MM.1S (cell line): ENCODE data around the gene KLHL25.

Source experiments
- DNase-seq: peaks from one replicate; pipeline ENCODE4 v3.0.0-alpha.2; 2015
- H2AFZ ChIP-seq: fragments of 300-600 bp; sonication (generic); 2 replicates; pipeline ENCODE4 v1.6.0; 2016; ENCODE audit warnings: antibody characterized with exemption, low read length
- H3F3A ChIP-seq: fragments of 300-600 bp; sonication (generic); 2 replicates; pipeline ENCODE4 v1.6.1; 2016; ENCODE audit warnings: mild to moderate bottlenecking, antibody characterized with exemption, low read length, moderate library complexity, mixed read lengths; ENCODE audit not compliant: insufficient read depth
- H3K27ac ChIP-seq: fragments of 300-600 bp; sonication (generic); 2 replicates; pipeline ENCODE4 v1.5.1; 2016; ENCODE audit warnings: mild to moderate bottlenecking, low read length
- H3K27me3 ChIP-seq: fragments of 300-600 bp; sonication (generic); replicated peaks from 2 replicates; pipeline ENCODE4 v1.6.0; 2016; ENCODE audit warnings: low read length; ENCODE audit not compliant: insufficient read depth
- H3K36me3 ChIP-seq: fragments of 300-600 bp; sonication (generic); replicated peaks from 2 replicates; pipeline ENCODE4 v1.6.1; 2016; ENCODE audit warnings: mild to moderate bottlenecking, low read length, mixed read lengths; ENCODE audit not compliant: insufficient read depth
- H3K4me1 ChIP-seq: fragments of 300-600 bp; sonication (generic); 2 replicates; pipeline ENCODE4 v1.6.1; 2016; ENCODE audit warnings: low read length, mixed read lengths
- H3K4me2 ChIP-seq: fragments of 300-600 bp; sonication (generic); 2 replicates; pipeline ENCODE4 v1.6.0; 2016; ENCODE audit warnings: low read depth, low read length
- H3K4me3 ChIP-seq: fragments of 300-600 bp; sonication (generic); 2 replicates; pipeline ENCODE4 v1.5.1; 2016; ENCODE audit warnings: low read length, mixed read lengths
- H3K79me2 ChIP-seq: fragments of 300-600 bp; sonication (generic); 2 replicates; pipeline ENCODE4 v1.6.1; 2016; ENCODE audit warnings: mixed run types, low read length, mixed read lengths
- H3K9ac ChIP-seq: fragments of 300-600 bp; sonication (generic); 2 replicates; pipeline ENCODE4 v1.6.1; 2016; ENCODE audit warnings: low read length, mixed read lengths
- H3K9me2 ChIP-seq: fragments of 300-600 bp; sonication (generic); replicated peaks from 2 replicates; pipeline ENCODE4 v1.6.1; 2016; ENCODE audit warnings: mild to moderate bottlenecking, low read length, mixed read lengths; ENCODE audit not compliant: insufficient read depth
- H3K9me3 ChIP-seq: fragments of 300-600 bp; sonication (generic); replicated peaks from 2 replicates; pipeline ENCODE4 v1.6.1; 2016; ENCODE audit warnings: mild to moderate bottlenecking, low read length, mixed read lengths; ENCODE audit not compliant: insufficient read depth
- H4K20me1 ChIP-seq: fragments of 300-600 bp; sonication (generic); 2 replicates; pipeline ENCODE4 v1.6.1; 2016; ENCODE audit warnings: mild to moderate bottlenecking, low read length, moderate library complexity, mixed read lengths; ENCODE audit not compliant: insufficient read depth
- CTCF ChIP-seq: fragments of 300-600 bp; sonication (generic); IDR thresholded peaks from 2 replicates; pipeline ENCODE4 v1.5.1; 2016; ENCODE audit warnings: antibody characterized with exemption, low read length, mixed read lengths
- EZH2 ChIP-seq: fragments of 300-600 bp; sonication (generic); optimal IDR thresholded peaks from 2 replicates; pipeline ENCODE3; 2017; ENCODE audit warnings: low read depth, mild to moderate bottlenecking, antibody characterized with exemption, low read length, mixed read lengths
- EZH2phosphoT487 ChIP-seq: fragments of 300-600 bp; sonication (generic); IDR thresholded peaks from 2 replicates; pipeline ENCODE4 v1.6.1; 2018; ENCODE audit warnings: antibody characterized with exemption, low read length

The KLHL25 gene

GRCh38 chr15:85743392-85744055, 51.2 kb downstream of the KLHL25 start:
- DNase-seq, result no peak
- H3K4me3 ChIP-seq, result no peak overlapping the region
- H2AFZ ChIP-seq, result no peak overlapping the region
- no peaks in the 10 kb centered on the region for H3K4me1 ChIP-seq
- H3K27me3 ChIP-seq, result no peaks in the 10 kb centered on the region
- H4K20me1 ChIP-seq, result no peaks in the 10 kb centered on the region
- H3K27ac ChIP-seq, result no peak overlapping the region
- no peak overlapping the region for H3K4me2 ChIP-seq
- no peaks in the 10 kb centered on the region for H3K9me2 ChIP-seq
- H3K79me2 ChIP-seq, result no peaks in the 10 kb centered on the region
- H3K9ac ChIP-seq, result no peak overlapping the region
- H3K36me3 ChIP-seq, result no peaks in the 10 kb centered on the region; the same call in 1 of the 2 replicates
- H3K9me3 ChIP-seq, result no peaks in the 10 kb centered on the region
- H3F3A ChIP-seq, result no peaks in the 10 kb centered on the region
- TF ChIP-seq EZH2 (no peak), EZH2phosphoT487 (no peak)

GRCh38 chr15:85742186-85742821, 52.4 kb downstream of the KLHL25 start:
- H2AFZ ChIP-seq, result no peak overlapping the region
- H3K9me2 ChIP-seq, result no peaks in the 10 kb centered on the region
- H3K36me3 ChIP-seq, result no peaks in the 10 kb centered on the region; the same call in 1 of the 2 replicates
- H3K79me2 ChIP-seq, result no peaks in the 10 kb centered on the region
- H3K4me3 ChIP-seq, result no peak overlapping the region
- no peaks in the 10 kb centered on the region for H4K20me1 ChIP-seq
- TF ChIP-seq EZH2 (no peak), CTCF (no peak), EZH2phosphoT487 (no peak)
- H3K27ac ChIP-seq, result no peak overlapping the region
- H3K9ac ChIP-seq, result no peak overlapping the region
- H3K27me3 ChIP-seq, result no peaks in the 10 kb centered on the region
- no peaks in the 10 kb centered on the region for H3F3A ChIP-seq
- H3K9me3 ChIP-seq, result no peaks in the 10 kb centered on the region
- no peaks in the 10 kb centered on the region for H3K4me1 ChIP-seq
- no peak for DNase-seq
- no peak overlapping the region for H3K4me2 ChIP-seq

- no peak overlapping the region for H3K4me2 ChIP-seq
- H3K4me3 ChIP-seq, result no peak overlapping the region
- H3K79me2 ChIP-seq, result no peaks in the 10 kb centered on the region
- H4K20me1 ChIP-seq, result no peaks in the 10 kb centered on the region
- no peaks in the 10 kb centered on the region; the same call in 1 of the 2 replicates for H3K36me3 ChIP-seq
- no peak overlapping the region for H3K27ac ChIP-seq
- TF ChIP-seq EZH2phosphoT487, result no peak
- TF ChIP-seq EZH2, result no peak
- TF ChIP-seq CTCF, result no peak
- no peaks in the 10 kb centered on the region for H3K9me2 ChIP-seq
- no peaks in the 10 kb centered on the region for H3F3A ChIP-seq
- DNase-seq, result no peak
- no peaks in the 10 kb centered on the region for H3K27me3 ChIP-seq
- no peaks in the 10 kb centered on the region for H3K4me1 ChIP-seq
- no peaks in the 10 kb centered on the region for H3K9me3 ChIP-seq
- no peak overlapping the region for H3K9ac ChIP-seq
- no peak overlapping the region for H2AFZ ChIP-seq
Measured at GRCh38 chr15:85741662-85742061, 53.1 kb downstream of the KLHL25 start.

GRCh38 chr15:85741021-85741421, 53.7 kb downstream of the KLHL25 start:
- no peak overlapping the region for H2AFZ ChIP-seq
- no peaks in the 10 kb centered on the region for H3K79me2 ChIP-seq
- no peaks in the 10 kb centered on the region for H3F3A ChIP-seq
- no peaks in the 10 kb centered on the region for H3K4me1 ChIP-seq
- H3K9me3 ChIP-seq, result no peaks in the 10 kb centered on the region
- no peaks in the 10 kb centered on the region; the same call in 1 of the 2 replicates for H3K36me3 ChIP-seq
- no peaks in the 10 kb centered on the region for H4K20me1 ChIP-seq
- H3K9me2 ChIP-seq, result no peaks in the 10 kb centered on the region
- TF ChIP-seq EZH2phosphoT487 (no peak), CTCF (no peak), EZH2 (no peak)
- H3K4me2 ChIP-seq, result no peak overlapping the region
- H3K27me3 ChIP-seq, result no peaks in the 10 kb centered on the region
- DNase-seq, result no peak
- no peak overlapping the region for H3K9ac ChIP-seq
- H3K4me3 ChIP-seq, result no peak overlapping the region
- no peak overlapping the region for H3K27ac ChIP-seq
